CD4-positive, alpha-beta T cell treated with Interleukin-15 for 4 hours (primary cell): ENCODE data around the gene PDE4DIP.
"Not testable (repeated sequence)": the region's sequence is repeated elsewhere in the genome, so short reads cannot be mapped to it uniquely, and the experiment has no call there.

Experiments used
- DNase-seq: peaks from one replicate; pipeline ENCODE4 v3.0.0-alpha.2; 2020; ENCODE audit warnings: low spot score

The PDE4DIP gene

DNA sequence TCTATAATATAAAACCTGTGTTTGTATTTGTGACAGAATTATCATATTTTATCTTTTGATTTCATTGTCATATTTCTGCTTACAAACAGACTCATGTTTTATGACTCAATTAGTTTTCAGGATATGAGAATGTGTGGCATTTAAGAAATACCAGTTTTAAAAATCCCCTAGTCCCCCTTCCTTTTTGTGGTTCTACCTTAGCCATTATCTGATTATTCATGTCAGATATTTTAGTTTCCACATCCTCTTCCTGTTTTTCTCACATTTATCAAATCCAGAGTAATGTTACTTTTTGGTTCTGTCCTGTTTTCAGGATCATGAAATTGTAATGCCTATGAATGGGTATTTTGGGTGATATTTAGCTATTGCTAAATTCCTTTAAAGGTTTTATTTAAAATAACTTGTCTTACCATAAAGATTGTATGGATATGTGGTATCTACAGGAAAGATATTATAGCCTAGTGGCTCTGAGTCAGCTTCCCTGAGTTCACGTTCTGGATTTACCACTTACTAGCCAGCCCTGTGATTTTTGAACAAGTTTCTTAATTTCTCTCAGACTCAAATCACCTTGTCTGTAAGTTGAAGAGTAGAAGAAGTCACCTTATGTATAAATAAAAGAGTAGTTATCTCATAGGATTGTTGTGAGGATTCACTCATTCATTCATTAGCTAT, 131.8 kb downstream of the PDE4DIP start:
- peak; percentile 23 for DNase-seq

DNA sequence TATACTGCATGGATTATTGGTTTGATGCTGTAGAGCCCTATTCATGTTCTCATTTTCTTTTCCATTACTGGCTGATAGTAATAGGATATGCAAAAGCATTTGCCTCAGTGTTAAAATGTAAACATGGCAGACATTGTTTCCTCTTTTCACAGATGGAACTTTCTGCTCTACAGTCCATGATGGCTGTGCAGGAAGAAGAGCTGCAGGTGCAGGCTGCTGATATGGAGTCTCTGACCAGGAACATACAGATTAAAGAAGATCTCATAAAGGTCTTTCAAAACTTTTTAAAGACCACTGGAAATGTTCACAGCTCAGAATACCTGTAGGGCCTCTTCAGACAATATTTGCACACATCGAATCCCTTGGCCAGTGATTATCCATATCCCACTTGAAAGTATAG, 133.6 kb downstream of the PDE4DIP start:
- not testable (repeated sequence) for DNase-seq

DNA sequence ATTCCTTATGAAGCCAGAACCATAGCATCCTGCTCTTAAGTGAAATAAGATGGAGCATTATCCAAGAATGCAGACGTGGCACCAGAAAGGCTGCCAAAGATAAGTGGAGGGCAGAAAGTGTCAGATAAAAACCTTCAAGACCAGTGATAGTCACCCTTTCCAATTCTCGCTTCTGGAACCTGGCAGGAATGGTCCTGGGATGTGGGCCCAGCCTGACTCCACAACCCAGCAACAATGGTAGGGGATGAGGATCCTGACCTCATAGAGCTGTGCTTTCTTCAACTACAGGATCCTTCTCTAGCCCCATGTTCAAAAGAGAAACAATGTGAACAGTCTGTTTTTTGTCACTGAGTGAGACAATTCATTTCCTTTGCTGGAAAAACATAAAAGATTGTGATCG, 145.2 kb downstream of the PDE4DIP start:
- not testable (repeated sequence) for DNase-seq

DNA sequence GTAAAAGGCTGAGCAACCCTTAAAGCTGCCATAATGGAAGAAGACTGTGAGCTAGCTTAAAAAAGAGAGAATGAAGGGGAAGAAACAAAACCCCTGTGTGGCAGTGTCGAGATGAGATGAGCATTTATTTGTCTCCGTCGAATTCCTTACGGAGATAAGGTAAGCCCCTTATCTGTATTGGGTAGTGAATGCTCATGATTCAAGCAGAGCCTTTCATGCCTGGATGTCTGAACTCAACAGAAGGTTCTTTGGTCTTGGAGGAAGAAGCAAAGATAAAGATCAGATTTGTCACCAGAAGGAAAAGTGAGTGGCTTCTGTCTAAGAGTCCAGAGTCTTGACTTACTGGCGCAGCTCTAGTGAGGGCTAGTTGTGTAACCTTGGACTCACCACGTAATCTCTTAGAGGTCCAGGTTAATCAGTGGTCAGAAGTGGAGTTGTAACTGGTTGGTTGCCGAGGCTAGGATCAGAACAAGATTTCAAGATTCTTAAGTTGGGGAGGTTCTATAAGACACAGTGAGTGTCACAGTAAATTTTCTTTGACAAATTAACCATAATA, 146.1 kb downstream of the PDE4DIP start:
- not testable (repeated sequence) for DNase-seq

DNA sequence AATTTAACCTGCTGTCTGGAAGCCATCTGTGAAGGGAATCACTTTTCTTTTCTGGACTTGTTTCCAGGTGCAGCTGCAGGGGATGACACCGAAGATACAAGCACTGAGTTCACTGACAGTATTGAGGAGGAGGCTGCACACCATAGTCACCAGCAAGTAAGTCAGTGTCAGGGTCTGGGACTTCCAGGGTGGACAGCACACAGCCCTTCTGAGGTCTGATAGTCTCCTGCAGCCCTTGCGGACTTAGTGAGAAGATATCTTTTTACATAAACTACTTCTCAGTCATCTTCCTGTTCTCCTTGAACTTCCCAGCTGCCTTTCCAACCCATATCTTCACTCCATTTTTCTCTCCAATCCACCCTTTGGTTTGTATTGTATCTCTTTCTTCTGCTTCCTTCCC, 147.6 kb downstream of the PDE4DIP start:
- not testable (repeated sequence) for DNase-seq

DNA sequence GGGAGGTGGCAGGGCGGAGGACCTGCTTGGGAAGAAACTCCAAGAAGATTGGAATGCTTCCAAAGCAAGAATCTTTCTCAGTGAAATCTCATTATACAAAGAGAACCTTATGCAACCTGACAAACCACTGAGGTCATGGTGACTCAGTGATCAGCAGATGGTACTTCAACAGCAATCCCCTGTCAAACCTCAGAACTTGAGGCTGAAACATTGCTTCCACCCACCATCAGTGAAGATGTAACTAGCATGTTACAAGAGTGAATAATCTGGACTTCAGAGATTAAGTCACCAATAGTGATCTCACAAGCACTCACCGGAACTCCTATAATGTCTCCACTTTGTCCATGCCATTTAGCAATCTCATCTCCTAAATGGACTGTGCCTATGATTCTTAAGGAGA, 148.1 kb downstream of the PDE4DIP start:
- not testable (repeated sequence) for DNase-seq

DNA sequence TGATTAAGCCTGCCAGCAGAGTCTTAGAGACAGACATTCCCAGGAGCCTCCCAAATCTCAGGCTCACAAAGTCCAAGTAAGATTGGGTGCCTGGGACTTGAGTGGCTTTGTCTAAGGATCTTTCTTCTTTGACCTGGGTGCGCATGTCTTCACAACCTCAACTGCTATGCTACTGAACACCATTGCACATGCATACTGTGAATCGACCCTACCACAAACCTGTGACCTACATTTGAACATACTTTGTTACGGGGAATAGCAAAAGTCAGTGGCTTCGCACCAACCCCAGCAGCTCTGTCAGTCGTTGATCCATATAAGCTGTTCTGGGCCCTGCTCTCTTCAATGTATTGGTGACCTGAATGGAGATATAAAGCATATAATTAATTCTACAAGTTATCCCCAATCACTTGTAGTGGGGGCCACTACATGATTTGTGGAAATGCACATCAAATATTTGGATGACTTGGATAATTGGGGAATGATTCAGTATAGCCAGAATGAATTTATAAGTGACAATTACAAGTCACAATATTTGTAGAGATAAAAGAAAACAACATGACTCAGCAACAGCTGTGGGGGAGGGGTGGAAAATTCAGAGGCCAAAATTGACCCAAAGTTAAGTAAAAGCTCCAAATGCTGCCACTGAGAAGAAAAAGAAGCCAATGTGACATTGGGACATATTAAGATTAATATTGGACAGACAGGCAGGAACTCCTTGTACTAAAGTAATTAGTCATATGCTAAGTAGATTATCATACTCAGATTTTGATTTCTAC, 152.4 kb downstream of the PDE4DIP start:
- DNase-seq = not testable (repeated sequence)

DNA sequence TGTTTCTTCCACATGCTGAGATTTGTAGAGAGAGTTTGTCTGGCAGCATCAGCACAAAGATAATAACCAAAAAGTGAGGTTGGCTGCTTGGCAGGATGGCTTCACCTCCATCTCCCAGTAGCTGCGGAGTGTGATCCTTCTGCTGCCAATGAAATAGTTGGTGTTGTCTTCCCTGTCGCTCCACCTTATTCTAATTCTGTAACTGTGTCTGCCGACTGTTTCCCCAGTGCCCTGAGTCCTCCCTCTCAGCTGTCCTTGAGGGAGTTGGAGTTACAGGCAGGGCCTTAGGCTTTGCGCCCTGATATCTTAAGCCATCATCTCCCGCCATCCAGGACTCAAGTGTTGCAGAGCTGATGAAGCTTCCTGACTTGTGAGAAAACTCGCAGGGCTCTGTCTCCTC, 153.2 kb downstream of the PDE4DIP start:
- DNase-seq = not testable (repeated sequence)

DNA sequence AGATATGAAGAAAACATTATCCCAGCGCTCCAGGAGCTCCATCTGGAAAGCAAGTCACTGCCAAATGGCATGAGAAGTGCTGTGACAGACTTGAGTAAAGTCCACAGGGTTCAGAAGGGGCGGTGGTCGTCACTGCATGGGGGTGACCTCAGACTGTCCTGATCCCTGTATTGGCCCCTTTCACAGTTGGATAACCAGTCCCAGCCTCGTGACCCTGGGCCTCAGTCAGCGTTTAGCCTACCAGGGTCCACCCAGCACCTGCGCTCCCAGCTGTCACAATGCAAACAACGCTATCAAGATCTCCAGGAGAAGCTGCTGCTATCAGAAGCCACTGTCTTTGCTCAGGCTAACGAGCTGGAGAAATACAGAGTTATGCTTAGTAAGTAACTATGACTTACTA, 158.4 kb downstream of the PDE4DIP start:
- not testable (repeated sequence) for DNase-seq

DNA sequence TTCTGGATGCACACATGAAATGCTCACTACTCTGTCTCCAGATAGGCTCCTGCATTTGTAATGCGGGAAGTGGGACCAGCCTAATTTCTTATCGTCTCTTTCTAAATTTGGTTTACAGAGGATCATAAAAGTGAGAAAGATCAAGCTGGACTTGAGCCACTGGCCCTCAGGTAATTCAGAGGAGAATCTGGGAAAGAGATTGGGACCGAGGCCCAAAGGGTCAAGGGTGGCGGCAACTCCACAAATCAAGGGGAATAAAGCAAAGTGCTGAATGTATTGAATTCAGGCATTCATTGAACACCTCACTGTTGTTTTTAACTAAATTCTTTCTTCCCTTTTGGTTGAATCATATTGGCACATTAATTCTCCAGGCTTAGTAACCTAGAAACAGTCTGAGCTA, 164.1 kb downstream of the PDE4DIP start:
- not testable (repeated sequence) for DNase-seq

DNA sequence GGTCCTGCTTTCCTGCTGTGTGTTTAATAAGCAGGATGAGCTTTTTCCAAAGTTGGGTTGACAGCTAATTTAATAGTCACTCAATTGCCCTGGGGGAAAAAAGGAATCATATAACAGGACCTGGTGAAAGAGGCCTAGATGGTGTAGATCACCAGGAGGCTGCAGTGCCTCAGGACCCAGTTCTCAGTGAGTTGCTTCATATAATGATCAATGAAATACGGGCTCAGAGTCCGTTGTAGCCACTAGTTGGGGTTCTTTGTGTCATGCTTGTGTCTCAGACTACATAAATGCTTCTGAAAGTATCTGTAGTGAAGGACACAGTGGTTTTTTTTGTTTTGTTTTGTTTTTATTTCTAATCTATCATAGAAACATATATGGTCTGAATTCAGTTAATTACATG, 164.5 kb downstream of the PDE4DIP start:
- DNase-seq = not testable (repeated sequence)

DNA sequence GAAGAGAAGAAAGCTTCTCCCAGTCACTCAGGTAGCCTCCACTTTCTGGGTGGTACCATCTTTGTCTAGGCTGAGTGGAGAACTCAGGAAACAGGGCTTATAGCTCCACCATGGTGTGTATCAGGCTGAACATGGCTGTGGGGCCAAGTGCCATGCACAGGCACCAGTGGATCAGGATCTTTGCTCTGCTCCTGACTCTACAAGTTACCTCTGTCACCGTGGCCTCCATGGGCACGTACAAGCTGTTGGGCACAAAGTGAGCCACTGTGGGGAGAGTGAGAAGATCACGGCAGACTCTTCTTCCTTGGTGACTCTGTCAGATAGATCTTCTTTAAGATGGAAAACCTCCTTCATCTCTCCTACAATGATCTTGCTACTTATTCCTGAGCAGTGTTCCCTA, 165.5 kb downstream of the PDE4DIP start:
- not testable (repeated sequence) for DNase-seq

DNA sequence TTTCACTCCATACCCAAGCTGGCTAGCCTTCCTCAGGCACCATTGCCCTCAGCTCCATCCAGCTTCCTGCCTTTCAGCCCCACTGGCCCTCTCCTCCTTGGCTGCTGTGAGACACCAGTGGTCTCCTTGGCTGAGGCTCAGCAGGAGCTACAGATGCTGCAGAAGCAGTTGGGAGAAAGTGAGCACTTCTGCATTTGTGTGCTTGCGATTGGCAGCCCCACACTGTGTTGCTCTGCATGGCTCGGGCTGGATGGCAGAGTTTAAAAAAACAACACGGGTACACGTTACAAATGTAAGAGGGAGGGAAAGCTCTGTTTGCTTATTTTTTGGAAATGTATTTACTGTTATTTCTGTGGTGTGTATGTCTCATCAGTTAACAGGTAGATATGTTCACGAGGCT, 168.4 kb downstream of the PDE4DIP start:
- DNase-seq = not testable (repeated sequence)

DNA sequence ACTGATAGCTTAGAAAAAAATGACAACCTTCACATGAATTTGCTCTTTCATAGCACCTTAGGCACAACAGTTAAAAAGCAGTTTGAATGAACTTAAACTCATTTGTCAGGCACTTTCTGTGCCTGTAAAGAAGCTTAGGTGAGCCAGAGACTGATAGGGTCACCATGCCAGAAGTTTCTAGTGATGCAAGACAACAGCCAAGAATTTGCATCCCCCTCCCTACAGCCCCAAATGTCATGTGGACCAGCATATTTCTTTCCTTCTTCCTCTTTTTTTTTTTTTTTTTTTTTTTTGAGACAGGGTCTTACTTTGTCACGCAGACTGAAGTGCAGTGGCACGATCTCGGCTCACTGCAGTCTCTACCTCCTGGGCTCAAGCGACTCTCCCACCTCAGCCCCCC, 169.3 kb downstream of the PDE4DIP start:
- not testable (repeated sequence) for DNase-seq

DNA sequence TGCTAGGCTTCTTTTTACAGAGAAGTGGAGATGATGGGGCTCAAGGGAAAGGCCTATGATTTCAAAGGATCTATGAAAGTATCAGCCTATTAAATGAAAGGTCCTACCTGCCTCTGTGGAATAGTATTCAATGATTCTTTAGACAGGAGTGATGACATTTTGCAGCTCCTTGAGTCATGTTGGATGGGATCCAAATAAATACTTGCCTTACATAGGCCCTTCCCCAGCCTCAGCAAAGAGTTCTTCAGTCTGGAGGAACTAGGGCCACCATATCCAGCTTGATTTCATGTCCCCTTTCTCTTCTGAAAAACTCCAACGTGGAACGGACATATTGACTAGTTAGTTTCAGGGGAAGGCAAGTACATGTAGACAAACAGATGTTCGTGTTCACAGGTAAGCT, 171.3 kb downstream of the PDE4DIP start:
- not testable (repeated sequence) for DNase-seq

DNA sequence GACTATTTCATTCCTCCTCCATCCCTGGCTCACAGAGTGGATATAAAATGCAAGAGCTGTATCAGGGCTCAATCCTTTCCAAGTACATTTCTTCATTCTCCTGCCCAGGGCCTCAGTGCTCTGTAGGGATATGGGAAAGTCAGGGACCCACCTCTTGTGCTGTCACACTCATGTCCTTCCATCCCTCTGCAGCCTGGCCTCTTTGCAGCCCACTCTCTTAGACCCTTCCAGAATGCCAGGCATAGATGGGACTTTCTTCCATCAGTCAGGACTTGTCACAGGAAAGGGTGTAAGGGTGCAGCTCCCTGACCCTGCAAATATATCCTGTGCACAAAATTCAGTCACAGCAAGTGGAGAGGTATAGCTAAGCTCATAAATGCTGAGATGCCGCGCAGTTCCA, 172.4 kb downstream of the PDE4DIP start:
- not testable (repeated sequence) for DNase-seq

DNA sequence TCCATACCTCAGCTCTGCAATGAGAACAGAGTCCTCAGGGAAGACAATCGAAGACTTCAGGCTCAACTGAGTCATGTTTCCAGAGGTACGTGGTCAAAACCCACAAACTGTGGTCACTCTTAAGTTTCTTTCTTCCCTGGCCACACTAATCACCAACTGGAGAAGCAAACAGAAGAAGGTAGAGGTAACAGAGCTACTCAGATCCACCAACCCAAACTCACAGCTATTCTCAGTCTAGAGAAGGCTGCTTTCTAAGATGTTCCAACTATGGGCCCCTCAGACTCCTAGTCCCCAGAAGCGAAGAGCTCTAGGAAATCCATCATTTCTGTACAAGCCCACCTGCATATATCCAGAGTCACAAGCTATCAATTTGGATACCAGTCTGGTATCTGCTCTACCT, 174.3 kb downstream of the PDE4DIP start:
- not testable (repeated sequence) for DNase-seq

DNA sequence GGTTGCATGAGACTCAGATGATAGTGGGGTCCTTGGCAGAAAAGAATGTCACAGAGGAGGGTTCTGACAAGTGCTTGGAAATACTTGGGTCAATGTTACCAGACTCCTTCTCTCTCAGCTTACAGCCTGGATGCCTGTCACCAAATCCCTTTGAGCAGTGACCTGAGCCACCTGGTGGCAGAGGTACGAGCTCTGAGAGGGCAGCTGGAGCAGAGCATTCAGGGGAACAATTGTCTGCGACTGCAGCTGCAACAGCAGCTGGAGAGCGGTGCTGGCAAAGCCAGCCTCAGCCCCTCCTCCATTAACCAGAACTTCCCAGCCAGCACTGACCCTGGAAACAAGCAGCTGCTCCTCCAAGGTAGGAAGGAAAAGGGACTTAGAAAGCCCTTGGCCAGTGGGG, 180.1 kb downstream of the PDE4DIP start:
- DNase-seq = not testable (repeated sequence)

DNA sequence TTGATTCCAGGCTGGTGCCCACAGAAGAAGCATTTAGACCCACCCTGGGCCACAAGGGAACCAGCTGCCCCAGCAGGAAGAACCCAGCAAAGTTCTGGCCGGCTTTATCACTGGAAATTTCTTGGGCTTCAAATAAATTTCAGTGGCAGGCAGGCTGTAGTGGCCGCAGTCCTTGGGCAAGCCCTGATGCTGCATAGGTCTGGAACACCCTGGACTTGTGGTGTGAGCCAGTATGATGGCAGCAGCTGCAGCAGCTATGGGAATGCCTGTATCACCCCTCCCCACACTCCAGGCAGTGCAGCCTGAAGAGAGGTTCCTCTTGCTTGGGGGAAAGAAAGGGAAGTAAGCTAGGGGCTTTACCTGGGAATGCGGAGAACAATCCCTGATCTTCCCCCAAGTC, 189.7 kb downstream of the PDE4DIP start:
- not testable (repeated sequence) for DNase-seq

DNA sequence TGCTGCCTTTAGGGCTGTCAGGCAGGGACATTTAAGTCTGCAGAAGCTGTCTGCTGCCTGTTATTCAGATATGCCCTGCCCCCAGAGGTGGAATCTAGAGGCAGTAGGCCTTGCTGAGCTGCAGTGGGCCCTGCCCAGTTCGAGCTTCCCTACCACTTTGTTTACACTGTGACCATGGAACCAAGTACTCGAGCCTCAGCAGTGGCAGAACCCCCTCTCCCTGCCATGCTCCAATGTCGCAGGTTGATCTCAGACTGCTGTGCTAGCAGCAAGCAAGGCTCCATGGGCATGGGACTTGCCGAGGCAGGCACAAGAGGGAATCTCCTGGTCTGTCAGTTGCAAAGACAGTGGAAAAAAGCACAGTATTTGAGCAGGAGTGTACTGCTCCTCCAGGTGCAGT, 198.8 kb downstream of the PDE4DIP start:
- DNase-seq = not testable (repeated sequence)

DNA sequence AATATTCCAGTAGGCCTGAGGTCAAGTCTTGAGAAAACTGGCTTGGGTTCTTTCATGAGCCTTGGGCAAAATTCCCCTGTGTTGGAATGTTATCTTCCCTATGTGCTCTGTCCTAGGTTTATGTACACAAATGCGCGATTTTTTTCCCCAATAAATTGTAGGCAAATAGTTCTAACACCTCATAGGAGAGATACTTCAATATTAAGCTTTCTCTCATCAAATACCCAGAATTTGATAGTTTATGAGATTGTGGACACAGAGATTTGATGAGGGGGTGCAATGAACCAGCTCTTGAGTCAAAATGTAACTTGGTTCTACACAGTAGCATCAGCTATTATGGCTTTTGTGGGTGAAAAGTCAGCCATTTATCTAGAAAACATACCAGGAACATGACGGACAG, 220.4 kb downstream of the PDE4DIP start:
- not testable (repeated sequence) for DNase-seq

DNA sequence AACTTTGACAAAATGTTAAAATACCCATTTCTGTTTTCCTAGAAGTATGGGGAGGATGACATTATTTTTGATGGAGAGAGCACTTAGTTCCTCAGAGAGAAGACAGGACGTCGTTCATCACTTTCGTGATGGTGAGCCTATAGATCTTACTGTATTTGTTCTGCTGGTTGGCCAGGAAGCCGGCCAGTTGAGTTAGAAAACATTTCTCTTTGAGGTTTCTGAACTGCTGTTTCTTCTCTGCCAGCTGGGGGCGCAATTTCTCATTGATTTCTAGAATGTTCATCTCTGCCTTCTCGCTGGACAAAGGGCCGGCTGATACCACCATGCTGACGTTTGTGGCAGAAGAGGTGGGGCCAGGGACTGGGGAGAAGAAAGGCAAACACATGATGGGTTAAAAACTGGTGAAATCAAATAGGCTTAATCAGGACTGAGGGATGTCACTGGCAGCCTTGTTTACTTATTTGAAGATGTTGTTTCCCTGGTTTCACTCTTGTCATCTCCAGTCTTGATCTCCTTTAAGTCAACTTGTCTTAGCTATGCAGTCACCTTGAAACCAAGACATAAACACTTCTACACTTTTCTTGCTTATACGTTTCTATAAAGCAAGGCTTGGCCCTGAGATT, 231.4 kb downstream of the PDE4DIP start:
- DNase-seq = not testable (repeated sequence)
